Dendritic cell treated with granulocyte-macrophage colony-stimulating factor and Interleukin-4, amounts not matched to agents 40 ng/mL and 50 ng/mL, for 4 days (primary cell): ENCODE data around the gene PCK2.
A peak's percentile ranks its signal among the peaks of the same experiment; 100 is the strongest.

ENCODE experiments used
- H3K27ac Mint-ChIP-seq: one replicate; pipeline ENCODE4 v1.8.0; 2022; ENCODE audit warnings: mild to moderate bottlenecking, mixed read lengths
- H3K27me3 Mint-ChIP-seq: one replicate; pipeline ENCODE4 v1.8.0; 2022; ENCODE audit warnings: mild to moderate bottlenecking, mixed read lengths
- H3K36me3 Mint-ChIP-seq: one replicate; pipeline ENCODE4 v1.8.0; 2022; ENCODE audit warnings: low read depth, mixed read lengths
- H3K4me1 Mint-ChIP-seq: one replicate; pipeline ENCODE4 v1.8.0; 2022; ENCODE audit warnings: low read depth, mixed read lengths
- H3K4me3 Mint-ChIP-seq: one replicate; pipeline ENCODE4 v1.8.0; 2022; ENCODE audit warnings: mild to moderate bottlenecking, moderate library complexity, mixed read lengths
- H3K9me3 Mint-ChIP-seq: one replicate; pipeline ENCODE4 v1.8.0; 2022; ENCODE audit warnings: mixed read lengths
- intact Hi-C: fragments of 100-400 bp; cut with micrococcal nuclease; formaldehyde crosslinking; loops from one replicate; pipeline ENCODE4 v1.15.0; 2022

PCK2 gene

GRCh38 chr14:24144451-24144850 is 50.3 kb downstream of the PCK2 start:
- no peak overlapping the region for H3K27ac Mint-ChIP-seq
- H3K36me3 Mint-ChIP-seq, result peaks cover 80% of the 10 kb centered on the region
- H3K4me1 Mint-ChIP-seq, result peaks cover 69% of the 10 kb centered on the region
- H3K27me3 Mint-ChIP-seq, result no peaks in the 10 kb centered on the region
- no peaks in the 10 kb centered on the region for H3K9me3 Mint-ChIP-seq
- intact Hi-C loops, result no loop called here
- H3K4me3 Mint-ChIP-seq, result no peak overlapping the region

- Mint-ChIP-seq H3K4me3 (peak overlapping the region; percentile 98), H3K27me3 (no peaks in the 10 kb centered on the region), H3K9me3 (no peaks in the 10 kb centered on the region), H3K36me3 (peaks cover 84% of the 10 kb centered on the region), H3K4me1 (peaks cover 69% of the 10 kb centered on the region), H3K27ac (peak overlapping the region; percentile 91)
- intact Hi-C loops, result no loop called here
These were observed 51.1 kb downstream of the PCK2 start for GRCh38 chr14:24145219-24145618.

DNA sequence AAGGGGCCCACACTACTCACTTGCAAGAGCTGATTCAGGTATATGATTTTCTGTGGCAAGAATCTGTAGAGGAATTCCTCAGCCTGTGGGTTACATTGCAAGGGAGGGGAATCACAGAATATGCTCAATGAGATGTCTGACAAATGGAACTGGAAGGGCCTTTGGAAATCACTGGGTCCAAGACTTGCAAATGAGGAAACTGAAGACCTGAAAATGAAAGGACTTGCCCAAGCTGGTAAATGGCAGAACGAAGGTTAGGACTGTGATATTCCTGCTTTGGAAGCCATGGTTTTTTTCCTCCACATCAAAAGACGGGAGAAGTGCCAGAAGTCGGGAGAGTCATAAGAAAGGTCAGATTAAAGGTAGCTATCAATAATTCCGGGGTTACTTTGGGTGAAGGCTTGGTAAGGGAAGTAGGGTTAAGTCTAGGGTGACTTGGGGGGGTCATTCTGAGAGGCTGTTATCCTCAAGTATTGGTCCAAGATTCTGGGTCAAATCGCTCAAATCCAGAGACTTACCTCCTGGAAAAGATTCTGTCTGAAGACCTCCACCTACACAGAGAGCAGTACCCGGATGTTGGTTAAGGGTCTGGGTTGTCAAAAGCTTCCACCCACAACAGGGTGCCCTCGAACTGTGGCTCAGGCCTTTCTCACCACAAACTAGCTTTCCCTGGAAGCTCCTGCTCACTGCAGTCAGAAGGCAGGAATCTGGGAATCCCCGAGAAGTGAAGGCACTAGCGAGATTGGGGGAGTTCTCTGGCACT is 51.8 kb downstream of the PCK2 start:
- no peaks in the 10 kb centered on the region for H3K9me3 Mint-ChIP-seq
- H3K27ac Mint-ChIP-seq, result peak overlapping the region; percentile 91
- intact Hi-C loops, result loop anchor here (2.0 kb wide), 2 partner anchors 43 to 87 kb away; partner anchors contain the start of genes GMPR2, IPO4 and NEDD8
- peaks cover 67% of the 10 kb centered on the region for H3K4me1 Mint-ChIP-seq
- peak overlapping the region; percentile 98 for H3K4me3 Mint-ChIP-seq
- H3K27me3 Mint-ChIP-seq, result no peaks in the 10 kb centered on the region
- peaks cover 85% of the 10 kb centered on the region for H3K36me3 Mint-ChIP-seq

- Mint-ChIP-seq H3K9me3 (no peaks in the 10 kb centered on the region), H3K36me3 (peaks cover 88% of the 10 kb centered on the region)
These were observed 52.4 kb downstream of the PCK2 start, which contains the start of gene PSME2 for GRCh38 chr14:24146453-24146977. Gene PSME2 (minus strand): TSS chr14:24146610. CDS start chr14:24146581, 29 bp downstream.

GRCh38 chr14:24146978-24147760 is 53.1 kb downstream of the PCK2 start, which contains the start of gene RNF31:
Gene RNF31 (plus strand): TSS chr14:24147498. CDS start chr14:24147699, 201 bp downstream.
- peak within 1 kb of the TSS; percentile 98 for H3K4me3 Mint-ChIP-seq
- peaks cover 59% of the 10 kb centered on the region for H3K4me1 Mint-ChIP-seq
- H3K9me3 Mint-ChIP-seq, result no peaks in the 10 kb centered on the region
- no peaks in the 10 kb centered on the region for H3K27me3 Mint-ChIP-seq
- intact Hi-C loops, result loop anchor here (1.0 to 2.0 kb wide), 4 partner anchors 14 to 86 kb away; partner anchors contain the start of genes DCAF11, GMPR2, IPO4 and IRF9
- peaks cover 94% of the 10 kb centered on the region for H3K36me3 Mint-ChIP-seq
- H3K27ac Mint-ChIP-seq, result peak within 1 kb of the TSS; percentile 91

More at GRCh38 chr14:24146453-24146977, 52.4 kb downstream of the PCK2 start, which contains the start of gene PSME2:
- no peaks in the 10 kb centered on the region for H3K27me3 Mint-ChIP-seq
- H3K4me1 Mint-ChIP-seq, result peaks cover 65% of the 10 kb centered on the region
- H3K4me3 Mint-ChIP-seq, result peak within 1 kb of the TSS; percentile 98
- H3K27ac Mint-ChIP-seq, result peak within 1 kb of the TSS; percentile 91
- intact Hi-C loops, result loop anchor here (2.0 kb wide), 2 partner anchors 42 to 86 kb away; partner anchors contain the start of genes GMPR2, IPO4 and NEDD8

DNA sequence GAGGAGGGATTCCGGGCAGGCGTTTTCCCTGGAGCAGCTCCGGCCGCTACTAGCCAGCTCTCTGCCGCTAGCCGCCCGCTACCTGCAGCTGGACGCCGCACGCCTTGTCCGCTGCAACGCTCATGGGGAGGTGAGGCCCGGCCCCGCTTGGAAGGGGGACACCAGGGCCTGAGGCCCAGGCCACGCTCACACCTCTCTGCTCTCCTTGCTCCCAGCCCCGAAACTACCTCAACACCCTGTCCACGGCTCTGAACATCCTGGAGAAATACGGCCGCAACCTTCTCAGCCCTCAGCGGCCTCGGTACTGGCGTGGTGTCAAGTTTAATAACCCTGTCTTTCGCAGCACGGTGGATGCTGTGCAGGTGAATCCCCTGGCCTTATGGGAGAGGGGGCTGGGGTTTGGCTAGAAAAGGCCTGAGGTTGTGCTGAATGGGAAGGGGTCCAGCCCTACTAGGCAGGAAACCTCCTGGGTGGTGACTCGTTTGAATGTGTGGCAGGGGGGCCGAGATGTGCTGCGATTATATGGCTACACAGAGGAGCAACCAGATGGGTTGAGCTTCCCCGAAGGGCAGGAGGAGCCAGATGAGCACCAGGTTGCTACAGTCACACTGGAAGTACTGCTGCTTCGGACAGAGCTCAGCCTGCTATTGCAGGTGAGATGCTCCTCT is 53.8 kb downstream of the PCK2 start:
- H3K27ac Mint-ChIP-seq, result peak overlapping the region; percentile 91
- peaks cover 54% of the 10 kb centered on the region for H3K4me1 Mint-ChIP-seq
- intact Hi-C loops, result loop anchor here (1.0 to 2.0 kb wide), 4 partner anchors 13 to 85 kb away; partner anchors contain the start of genes DCAF11, GMPR2, IPO4 and IRF9
- H3K27me3 Mint-ChIP-seq, result no peaks in the 10 kb centered on the region
- H3K9me3 Mint-ChIP-seq, result no peaks in the 10 kb centered on the region
- H3K36me3 Mint-ChIP-seq, result peaks cover 96% of the 10 kb centered on the region
- peak overlapping the region; percentile 98 for H3K4me3 Mint-ChIP-seq

DNA sequence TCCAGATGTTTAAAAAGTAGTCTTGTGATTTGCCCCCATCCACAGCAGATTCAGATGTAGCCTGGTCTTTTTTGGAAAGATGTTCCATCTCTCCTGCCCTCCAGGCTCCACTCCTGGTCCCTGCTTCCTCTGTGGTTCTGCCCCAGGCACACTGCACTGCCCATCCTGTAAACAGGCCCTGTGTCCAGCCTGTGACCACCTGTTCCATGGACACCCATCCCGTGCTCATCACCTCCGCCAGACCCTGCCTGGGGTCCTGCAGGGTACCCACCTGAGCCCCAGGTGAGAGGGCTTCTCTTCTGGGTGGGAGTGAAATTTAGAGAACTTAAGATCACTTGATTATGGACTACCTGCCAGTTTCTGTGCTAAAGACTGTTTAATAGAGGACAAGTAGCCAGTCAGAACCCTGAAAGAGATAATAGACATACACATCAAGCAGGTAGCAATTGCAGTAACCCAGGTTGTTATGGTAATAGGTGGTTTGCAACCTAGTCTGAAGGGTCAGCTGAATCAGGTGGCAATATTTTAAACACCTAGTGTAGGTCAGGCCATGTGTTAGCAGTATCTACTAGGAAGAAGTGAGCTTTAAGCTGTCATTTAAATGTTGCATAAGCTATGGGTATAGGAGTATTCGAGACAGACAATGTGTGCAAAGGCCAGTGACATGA is 55.3 kb downstream of the PCK2 start:
- no peaks in the 10 kb centered on the region for H3K27me3 Mint-ChIP-seq
- H3K36me3 Mint-ChIP-seq, result peaks cover 93% of the 10 kb centered on the region
- no peaks in the 10 kb centered on the region for H3K9me3 Mint-ChIP-seq
- peaks cover 49% of the 10 kb centered on the region for H3K4me1 Mint-ChIP-seq
- intact Hi-C loops, result no loop called here
- no peak overlapping the region for H3K4me3 Mint-ChIP-seq
- no peak overlapping the region for H3K27ac Mint-ChIP-seq

DNA sequence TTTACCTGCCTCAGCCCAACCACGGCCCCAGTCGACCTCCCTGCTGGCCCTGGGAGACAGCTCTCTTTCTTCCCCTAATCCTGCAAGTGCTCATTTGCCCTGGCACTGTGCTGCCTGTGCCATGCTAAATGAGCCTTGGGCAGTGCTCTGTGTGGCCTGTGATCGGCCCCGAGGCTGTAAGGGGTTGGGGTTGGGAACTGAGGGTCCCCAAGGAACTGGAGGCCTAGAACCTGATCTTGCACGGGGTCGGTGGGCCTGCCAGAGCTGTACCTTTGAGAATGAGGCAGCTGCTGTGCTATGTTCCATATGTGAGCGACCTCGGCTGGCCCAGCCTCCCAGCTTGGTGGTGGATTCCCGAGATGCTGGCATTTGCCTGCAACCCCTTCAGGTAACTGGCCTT is 56.0 kb downstream of the PCK2 start:
- Mint-ChIP-seq H3K4me1 (peaks cover 42% of the 10 kb centered on the region), H3K4me3 (no peak overlapping the region), H3K27me3 (no peaks in the 10 kb centered on the region), H3K27ac (no peak overlapping the region), H3K36me3 (peaks cover 93% of the 10 kb centered on the region), H3K9me3 (no peaks in the 10 kb centered on the region)
- intact Hi-C loops, result no loop called here

- Mint-ChIP-seq H3K27ac (no peak overlapping the region), H3K9me3 (no peaks in the 10 kb centered on the region), H3K36me3 (peaks cover 93% of the 10 kb centered on the region), H3K4me1 (peaks cover 37% of the 10 kb centered on the region), H3K27me3 (no peaks in the 10 kb centered on the region), H3K4me3 (no peak overlapping the region)
- intact Hi-C loops, result no loop called here
These were observed 56.5 kb downstream of the PCK2 start for GRCh38 chr14:24150567-24150966.

DNA sequence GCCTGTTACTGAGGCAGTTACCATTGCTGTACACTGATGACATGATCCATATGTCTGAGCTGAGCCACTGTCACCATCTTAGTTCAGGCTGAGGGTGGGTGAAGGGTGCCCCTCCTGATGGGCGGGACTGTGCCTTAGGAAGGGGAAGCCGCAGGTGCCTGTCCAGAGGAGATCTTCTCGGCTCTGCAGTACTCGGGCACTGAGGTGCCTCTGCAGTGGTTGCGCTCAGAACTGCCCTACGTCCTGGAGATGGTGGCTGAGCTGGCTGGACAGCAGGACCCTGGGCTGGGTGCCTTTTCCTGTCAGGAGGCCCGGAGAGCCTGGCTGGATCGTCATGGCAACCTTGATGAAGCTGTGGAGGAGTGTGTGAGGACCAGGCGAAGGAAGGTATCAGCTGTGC is 56.9 kb downstream of the PCK2 start:
- no peak overlapping the region for H3K27ac Mint-ChIP-seq
- peaks cover 33% of the 10 kb centered on the region for H3K4me1 Mint-ChIP-seq
- intact Hi-C loops, result no loop called here
- no peaks in the 10 kb centered on the region for H3K9me3 Mint-ChIP-seq
- H3K4me3 Mint-ChIP-seq, result no peak overlapping the region
- H3K27me3 Mint-ChIP-seq, result no peaks in the 10 kb centered on the region
- H3K36me3 Mint-ChIP-seq, result peaks cover 95% of the 10 kb centered on the region

DNA sequence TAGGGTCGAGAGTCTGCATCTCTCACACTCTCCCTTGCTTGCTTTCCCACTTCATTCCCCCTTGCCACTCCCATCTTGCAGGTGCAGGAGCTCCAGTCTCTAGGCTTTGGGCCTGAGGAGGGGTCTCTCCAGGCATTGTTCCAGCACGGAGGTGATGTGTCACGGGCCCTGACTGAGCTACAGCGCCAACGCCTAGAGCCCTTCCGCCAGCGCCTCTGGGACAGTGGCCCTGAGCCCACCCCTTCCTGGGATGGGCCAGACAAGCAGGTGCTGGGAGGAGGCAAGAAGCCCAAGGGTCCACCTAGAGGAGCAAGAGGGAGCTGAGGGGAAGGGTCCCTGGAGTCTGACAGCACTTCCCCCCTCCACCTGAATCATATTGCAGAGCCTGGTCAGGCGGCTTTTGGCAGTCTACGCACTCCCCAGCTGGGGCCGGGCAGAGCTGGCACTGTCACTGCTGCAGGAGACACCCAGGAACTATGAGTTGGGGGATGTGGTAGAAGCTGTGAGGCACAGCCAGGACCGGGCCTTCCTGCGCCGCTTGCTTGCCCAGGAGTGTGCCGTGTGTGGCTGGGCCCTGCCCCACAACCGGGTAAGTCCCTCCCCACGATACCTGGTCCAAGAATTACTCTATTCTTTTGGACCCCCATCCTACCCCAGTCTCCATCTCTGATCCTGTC is 57.4 kb downstream of the PCK2 start:
- Mint-ChIP-seq H3K9me3 (no peaks in the 10 kb centered on the region), H3K4me1 (peaks cover 29% of the 10 kb centered on the region), H3K27me3 (no peaks in the 10 kb centered on the region), H3K27ac (no peak overlapping the region), H3K36me3 (peaks cover 95% of the 10 kb centered on the region), H3K4me3 (no peak overlapping the region)
- intact Hi-C loops, result no loop called here
